COR-L47 (cell line): ENCODE data around the gene FITM2.

ENCODE experiments used
- DNase-seq: peaks from one replicate; lab custom pipeline; 2025; lab: John Stamatoyannopoulos, UW

FITM2 gene

DNA sequence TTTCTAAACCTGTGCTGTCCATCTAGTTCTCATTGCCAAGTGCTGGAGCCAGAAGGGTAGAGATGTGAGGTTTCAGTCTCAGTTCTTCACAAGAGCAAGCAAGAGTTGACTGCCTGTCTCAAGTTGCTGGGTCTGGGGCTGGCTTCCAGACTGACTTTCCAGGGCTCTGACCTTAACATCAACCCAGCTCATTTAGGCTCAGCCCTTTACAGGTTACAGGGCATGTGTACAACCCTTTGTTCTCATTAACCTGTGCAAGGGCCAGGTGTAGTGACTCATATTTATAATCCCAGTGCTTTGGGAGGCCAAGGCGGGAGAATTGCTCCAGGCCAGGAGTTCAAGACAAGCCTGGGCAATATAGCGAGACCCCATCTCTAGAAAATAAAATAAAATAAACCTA lies 30.6 kb downstream of the FITM2 start:
- no peak for DNase-seq

DNA sequence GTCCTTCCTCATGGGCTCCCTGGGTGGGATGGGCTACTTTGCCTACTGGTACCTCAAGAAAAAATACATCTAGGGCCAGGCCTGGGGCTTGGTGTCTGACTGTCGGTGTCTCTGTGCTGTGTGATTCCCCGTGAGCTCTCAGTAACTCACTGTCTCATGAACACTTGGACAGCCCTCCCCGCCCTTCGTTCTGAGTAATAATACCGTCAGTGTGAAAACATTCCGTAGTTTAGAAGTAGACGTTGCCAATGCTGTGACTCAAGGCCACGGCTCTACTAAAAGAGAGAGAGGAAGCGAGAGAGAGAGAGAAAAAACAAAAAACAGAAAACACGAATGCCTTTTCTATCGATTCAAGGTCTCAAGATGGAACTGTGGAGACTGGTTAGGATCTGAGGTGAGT lies 31.8 kb downstream of the FITM2 start:
- DNase-seq: no peak

DNA sequence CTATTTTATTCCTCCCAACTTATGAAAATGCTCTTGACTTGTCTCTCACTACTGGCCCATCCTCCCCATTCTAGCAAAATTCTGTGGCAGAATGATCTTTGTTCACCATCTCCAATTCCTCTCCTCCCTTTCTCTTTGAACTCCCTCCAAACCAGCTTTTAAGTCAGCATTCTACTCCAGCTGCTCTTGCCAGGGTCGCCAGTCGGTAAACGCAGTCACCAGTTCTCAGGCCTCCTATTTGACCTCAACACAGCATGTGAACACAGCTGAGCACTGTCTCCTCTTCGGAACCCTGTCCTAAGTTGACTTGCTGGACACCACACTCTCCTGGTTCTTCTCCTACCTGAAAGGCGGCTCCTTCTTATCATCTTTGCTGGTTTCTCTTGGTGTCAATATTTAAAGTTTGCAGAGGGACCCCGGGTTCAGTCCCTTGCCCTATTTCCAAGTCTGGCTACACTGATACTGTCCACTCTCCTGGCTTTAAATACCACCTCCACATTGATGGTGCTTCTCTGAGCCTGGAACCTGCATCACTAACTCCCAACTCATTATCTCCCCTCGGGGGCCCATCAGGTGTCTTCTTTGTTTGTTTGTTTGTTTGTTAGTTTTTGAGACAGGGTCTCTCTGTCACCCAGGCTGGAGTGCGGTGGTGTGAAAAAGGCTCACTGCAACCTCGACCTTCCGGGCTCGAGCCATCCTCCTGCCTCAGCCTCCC lies 36.5 kb downstream of the FITM2 start:
- DNase-seq: no peak

DNA sequence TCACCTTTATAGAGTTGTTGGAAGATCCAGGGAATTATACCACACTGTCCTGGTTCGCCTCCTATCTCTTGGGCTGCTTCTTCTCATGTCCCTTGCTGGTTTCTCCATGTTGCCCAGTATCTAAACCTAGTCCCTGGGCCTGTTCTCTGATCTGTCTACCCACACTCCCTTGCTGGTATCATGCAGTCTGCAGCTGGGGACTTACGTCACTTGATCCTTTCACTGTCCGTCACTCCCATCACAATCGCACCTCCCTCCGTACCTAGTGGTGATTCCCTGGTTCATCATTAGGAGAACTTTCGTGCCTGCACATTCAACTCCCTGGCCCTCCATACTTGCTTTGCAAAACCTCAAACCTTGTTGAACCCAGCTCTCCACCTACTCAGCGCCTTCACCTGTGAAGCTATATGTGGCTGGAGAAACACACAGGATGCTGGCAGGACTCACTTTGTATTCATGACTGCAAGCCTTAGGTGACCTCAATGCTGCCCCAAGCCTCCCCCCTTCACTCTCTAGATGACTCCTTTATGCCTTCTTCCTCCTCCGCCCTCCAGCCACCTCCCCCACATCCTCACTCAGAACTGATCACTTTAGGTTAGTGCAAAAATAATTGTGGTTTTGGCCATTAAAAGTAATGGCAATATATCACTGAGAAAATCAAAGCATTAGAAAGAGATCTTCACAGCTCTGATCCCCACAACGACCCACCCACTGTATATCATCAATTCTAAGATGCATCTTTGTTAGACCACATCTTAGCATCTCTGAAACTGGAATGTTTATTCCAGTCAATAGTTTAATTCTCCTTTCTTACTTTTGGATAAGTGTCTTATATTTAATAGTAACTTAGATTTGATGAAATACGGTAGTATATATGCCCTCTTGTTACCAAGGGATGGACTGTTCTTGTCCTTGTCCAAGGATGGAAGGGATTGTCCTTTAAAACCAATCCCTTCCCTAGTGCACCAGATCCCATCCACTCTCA lies 37.5 kb downstream of the FITM2 start:
- no peak for DNase-seq

DNA sequence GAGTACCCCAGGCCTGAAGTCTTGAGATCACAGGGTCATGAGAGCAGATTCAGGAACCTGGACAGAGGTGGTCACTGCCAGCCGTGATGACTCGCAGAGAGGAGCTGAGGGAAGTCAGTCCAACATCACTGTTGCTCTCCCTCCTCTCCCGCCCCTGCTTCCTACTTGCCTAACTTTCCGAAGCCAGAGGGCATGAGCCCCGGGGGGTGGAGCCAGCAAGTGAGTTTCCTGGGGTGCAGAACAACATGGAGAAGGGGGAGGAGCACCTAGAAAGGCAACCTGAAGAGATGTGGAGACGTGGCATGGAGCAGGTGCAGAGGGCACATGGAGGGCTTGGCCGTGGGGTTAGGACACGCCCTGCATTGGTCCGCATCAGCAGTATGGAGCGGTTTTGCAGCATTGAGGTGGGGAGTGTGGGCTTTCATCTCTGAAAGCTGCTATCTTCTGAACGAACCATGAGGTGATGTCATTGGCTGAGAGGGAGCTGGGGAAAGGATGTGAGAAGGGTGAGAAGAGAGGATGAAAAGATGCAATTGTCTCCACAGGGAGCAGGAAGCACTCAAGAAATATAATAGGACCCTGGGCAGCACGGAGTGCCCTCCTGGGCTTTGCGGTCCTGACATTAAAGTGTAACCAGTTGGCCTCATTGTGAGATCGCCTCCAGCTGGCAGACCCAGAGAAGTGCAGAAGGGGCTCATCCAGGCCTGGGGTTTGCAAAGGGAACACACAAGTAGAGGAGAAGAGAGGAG lies 38.9 kb downstream of the FITM2 start:
- DNase-seq: no peak

DNA sequence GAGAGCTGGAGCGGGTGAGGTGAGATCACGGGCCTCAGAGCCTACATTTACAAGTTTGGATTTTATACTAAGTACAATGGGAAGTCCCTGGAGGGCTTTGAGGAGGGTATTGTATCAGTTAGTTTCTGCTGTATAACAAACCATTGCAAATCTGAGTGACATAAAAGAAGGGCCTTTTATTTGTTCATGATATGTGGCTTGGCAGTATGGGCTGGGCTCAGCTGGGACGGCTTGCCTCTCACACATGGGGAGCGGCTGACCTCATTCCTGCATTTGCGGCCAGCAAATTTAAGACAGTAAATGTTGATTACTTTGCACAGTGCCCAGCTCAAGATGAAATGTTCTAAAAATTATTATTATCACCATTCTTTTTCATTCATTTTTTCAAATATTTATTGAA lies 42.2 kb downstream of the FITM2 start:
- no peak for DNase-seq

DNA sequence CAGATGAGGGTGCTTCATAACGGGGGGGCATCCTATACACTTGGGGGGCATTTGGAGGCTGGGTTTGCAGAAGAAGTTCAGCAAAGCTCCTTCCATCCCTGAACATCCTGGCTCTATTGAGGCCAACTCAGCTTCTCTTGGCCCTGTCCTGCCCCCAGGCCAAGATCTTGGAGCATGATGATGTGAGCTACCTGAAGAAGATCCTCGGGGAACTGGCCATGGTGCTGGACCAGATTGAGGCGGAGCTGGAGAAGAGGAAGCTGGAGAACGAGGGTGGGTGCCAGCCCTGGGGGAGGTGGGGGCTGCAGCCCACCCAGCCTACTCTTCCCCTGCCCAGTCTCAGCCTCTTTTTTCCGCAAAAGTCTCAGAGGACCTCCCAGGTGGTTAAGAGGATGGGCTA lies 46.7 kb downstream of the FITM2 start:
- DNase-seq: no peak

DNA sequence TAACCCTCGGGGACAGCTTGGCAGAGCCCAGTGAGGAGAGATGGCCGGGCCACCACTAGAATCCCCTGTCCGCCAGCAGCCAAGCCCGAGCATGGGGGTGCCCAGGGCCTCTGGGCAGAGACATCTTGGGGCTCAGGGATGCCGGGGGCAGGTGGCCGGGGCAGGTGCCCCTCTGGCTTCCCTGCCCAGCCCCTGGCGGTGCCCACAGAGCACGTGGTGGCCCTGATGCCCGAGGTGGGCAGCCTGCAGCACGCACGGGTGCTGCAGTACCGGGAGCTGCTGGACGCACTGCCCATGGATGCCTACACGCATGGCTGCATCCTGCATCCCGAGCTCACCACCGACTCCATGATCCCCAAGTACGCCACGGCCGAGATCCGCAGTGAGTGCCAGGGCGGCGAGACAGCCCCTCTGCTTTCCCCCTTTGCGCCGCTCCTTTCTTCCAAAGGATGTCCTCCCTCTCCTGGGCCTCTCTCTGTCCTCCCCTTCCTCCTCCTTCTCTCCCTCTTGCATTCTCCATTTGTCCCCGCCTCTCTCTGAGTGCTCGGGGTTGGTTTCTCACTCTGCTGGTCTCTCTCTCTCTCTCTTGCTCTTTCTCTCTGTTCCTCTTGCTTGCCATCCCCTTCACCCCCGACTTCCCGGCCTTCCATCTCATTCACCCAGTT lies 52.6 kb downstream of the FITM2 start:
- DNase-seq: no peak

DNA sequence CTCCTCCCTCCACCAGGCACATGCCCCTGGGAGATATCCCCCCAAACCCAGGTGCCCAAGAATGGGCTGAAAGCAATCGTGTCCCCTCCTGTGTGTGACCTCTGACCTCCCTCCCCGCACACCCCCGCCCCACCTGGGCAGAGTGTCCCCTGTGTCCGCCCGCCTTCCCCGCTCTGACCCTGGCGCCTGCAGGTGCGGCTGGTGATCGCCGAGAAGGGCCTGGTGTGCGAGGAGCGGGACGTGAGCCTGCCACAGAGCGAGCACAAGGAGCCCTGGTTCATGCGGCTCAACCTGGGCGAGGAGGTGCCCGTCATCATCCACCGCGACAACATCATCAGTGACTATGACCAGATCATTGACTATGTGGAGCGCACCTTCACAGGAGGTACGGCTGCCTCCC lies 54.0 kb downstream of the FITM2 start:
- no peak for DNase-seq

DNA sequence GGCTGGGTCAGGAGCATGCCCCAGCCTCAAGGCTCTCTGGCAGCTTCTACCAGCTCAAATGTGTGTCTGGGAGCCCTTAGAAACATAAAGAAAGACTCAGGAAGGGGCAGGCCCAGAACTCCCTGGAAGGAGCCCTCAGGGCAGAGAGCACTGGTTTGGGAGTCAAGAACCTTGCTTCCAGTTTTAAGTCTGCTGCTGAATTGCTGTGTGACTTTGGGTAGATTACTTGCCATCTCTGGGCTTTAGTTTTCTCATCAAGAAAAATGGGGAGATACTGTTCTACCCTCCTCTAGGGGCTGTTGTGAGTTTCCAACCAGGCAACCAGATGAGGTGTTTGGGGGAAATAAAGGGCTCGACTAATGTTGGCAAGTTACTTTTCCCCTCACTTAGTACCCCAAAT lies 55.1 kb downstream of the FITM2 start:
- no peak for DNase-seq

DNA sequence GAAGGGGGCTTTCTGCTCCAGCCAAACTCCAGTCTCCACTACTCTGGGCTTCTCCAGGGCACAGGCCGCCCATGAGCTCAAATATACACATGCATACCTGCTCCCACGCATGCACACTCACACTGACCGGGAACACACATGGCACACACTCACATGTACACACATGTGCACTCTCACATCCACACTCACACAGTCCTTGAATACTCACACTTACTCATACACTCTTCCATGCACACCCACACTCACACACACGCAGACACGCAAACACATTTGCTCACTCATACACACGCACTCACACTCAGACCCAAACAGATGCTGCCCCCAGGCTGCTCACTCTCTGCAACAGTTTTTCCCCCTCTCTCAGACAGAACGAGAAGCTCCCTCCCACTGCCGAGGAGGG lies 56.9 kb downstream of the FITM2 start:
- DNase-seq: no peak

DNA sequence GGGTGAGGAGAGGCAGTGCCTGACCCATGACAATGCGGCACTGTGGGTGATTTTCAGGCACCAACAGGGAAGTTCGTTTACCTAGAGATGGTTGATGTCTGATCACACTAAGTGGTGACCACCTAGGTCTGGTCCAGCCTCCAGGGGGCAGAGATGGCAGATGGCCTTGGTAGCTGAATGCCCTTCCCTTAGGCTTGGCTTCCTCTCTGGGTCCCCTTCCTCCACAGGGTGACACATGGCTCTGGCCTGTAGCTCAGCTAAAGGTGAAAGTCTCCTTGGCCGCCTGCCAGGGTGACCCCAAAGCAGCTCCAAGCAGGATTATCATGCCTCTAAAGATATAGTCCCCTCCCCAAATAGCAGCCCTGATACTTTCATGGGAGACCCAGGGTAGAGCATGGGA lies 57.5 kb downstream of the FITM2 start:
- DNase-seq: no peak
